Liver (tissue), 9 donors: ENCODE data around the gene EIPR1. TPM values are rescaled to one million over a fixed set of nuclear protein-coding genes. Genes with fewer than 3 reads are reported as not detected.

Experiments used
- DNase-seq: peaks from one replicate; pipeline ENCODE4 v3.0.0-alpha.2; 2017; ENCODE audit warnings: low spot score
- H3K27ac ChIP-seq, 2 donors: one replicate each; pipeline ENCODE4 v1.7.0; 2013; ENCODE audit warnings: inconsistent platforms in 2 of 2, low read length in 2 of 2, control low read depth in 1 of 2, low read depth in 1 of 2, mild to moderate bottlenecking in 1 of 2
- H3K27me3 ChIP-seq, 4 donors: one replicate each; pipeline versions ENCODE4 v1.6.1 to v1.7.0; 2013; ENCODE audit warnings: low read length in 3 of 4, inconsistent platforms in 1 of 4, mild to moderate bottlenecking in 1 of 4, moderate library complexity in 1 of 4; ENCODE audit not compliant: control insufficient read depth in 4 of 4, insufficient read depth in 4 of 4
- H3K36me3 ChIP-seq, 4 donors: one replicate each; pipeline versions ENCODE4 v1.6.1 to v1.7.0; 2013; ENCODE audit warnings: low read length in 3 of 4, mild to moderate bottlenecking in 3 of 4, low read depth in 1 of 4, moderate library complexity in 1 of 4; ENCODE audit not compliant: control insufficient read depth in 4 of 4, insufficient read depth in 3 of 4
- H3K4me1 ChIP-seq, 4 donors: one replicate each; pipeline versions ENCODE4 v1.6.1 to v1.7.0; 2013; ENCODE audit warnings: low read length in 3 of 4, mild to moderate bottlenecking in 3 of 4, moderate library complexity in 1 of 4; ENCODE audit not compliant: control insufficient read depth in 4 of 4, insufficient read depth in 4 of 4
- H3K4me3 ChIP-seq, 3 donors: one replicate each; pipeline versions ENCODE4 v1.6.1 to v1.7.0; 2013; ENCODE audit warnings: low read length in 3 of 3, control low read depth in 1 of 3, low read depth in 1 of 3, mild to moderate bottlenecking in 1 of 3
- H3K9ac ChIP-seq, 2 donors: one replicate each; pipeline ENCODE4 v1.7.0; 2013; ENCODE audit warnings: low read length in 2 of 2, mild to moderate bottlenecking in 2 of 2, moderate library complexity in 2 of 2, control low read depth in 1 of 2, low read depth in 1 of 2
- H3K9me3 ChIP-seq, 4 donors: one replicate each; pipeline versions ENCODE4 v1.6.1 to v1.7.0; 2013; ENCODE audit warnings: low read length in 3 of 4; ENCODE audit not compliant: control insufficient read depth in 4 of 4
- EGR1 ChIP-seq, 2 donors: IDR thresholded peaks; 2 replicates each; pipeline ENCODE4 v1.6.1; 2016 to 2018; ENCODE audit warnings: antibody characterized with exemption in 2 of 2, low read depth in 2 of 2
- FOXA1 ChIP-seq: IDR thresholded peaks from 2 replicates; pipeline ENCODE4 v1.6.1; 2016; ENCODE audit warnings: antibody characterized with exemption
- FOXA2 ChIP-seq: IDR thresholded peaks from 2 replicates; pipeline ENCODE4 v1.6.1; 2016; ENCODE audit warnings: antibody characterized with exemption
- GABPA ChIP-seq, 2 donors: IDR thresholded peaks in 1 of 2; conservative IDR thresholded peaks in 1 of 2; 2 replicates each; pipeline ENCODE4 v1.6.1; 2016; ENCODE audit warnings: antibody characterized with exemption in 2 of 2, mild to moderate bottlenecking in 1 of 2, moderate library complexity in 1 of 2
- HNF4A ChIP-seq, 2 donors: conservative IDR thresholded peaks; 2 replicates each; pipeline ENCODE4 v1.6.1; 2016; ENCODE audit warnings: antibody characterized with exemption in 2 of 2, mild to moderate bottlenecking in 2 of 2
- HNF4G ChIP-seq: IDR thresholded peaks from 2 replicates; pipeline ENCODE4 v1.6.1; 2016; ENCODE audit warnings: antibody characterized with exemption
- JUND ChIP-seq, 2 donors: IDR thresholded peaks; 2 replicates each; pipeline ENCODE4 v1.6.1; 2016; ENCODE audit warnings: antibody characterized with exemption in 2 of 2
- MAX ChIP-seq: IDR thresholded peaks from 2 replicates; pipeline ENCODE4 v1.6.1; 2016; ENCODE audit warnings: antibody characterized with exemption
- RAD21 ChIP-seq, 2 donors: IDR thresholded peaks; 2 replicates each; pipeline ENCODE4 v1.6.1; 2016; ENCODE audit warnings: antibody characterized with exemption in 2 of 2, mild to moderate bottlenecking in 2 of 2
- RXRA ChIP-seq, 2 donors: IDR thresholded peaks; 2 replicates each; pipeline ENCODE4 v1.6.1; 2017 to 2018; ENCODE audit warnings: antibody characterized with exemption in 2 of 2, mild to moderate bottlenecking in 1 of 2
- SP1 ChIP-seq: IDR thresholded peaks from 2 replicates; pipeline ENCODE4 v1.6.1; 2018; ENCODE audit warnings: antibody characterized with exemption, mild to moderate bottlenecking
- TAF1 ChIP-seq: conservative IDR thresholded peaks from 2 replicates; pipeline ENCODE4 v1.6.1; 2016; ENCODE audit warnings: antibody characterized with exemption, mild to moderate bottlenecking
- YY1 ChIP-seq: IDR thresholded peaks from 2 replicates; pipeline ENCODE4 v1.6.1; 2016; ENCODE audit warnings: antibody characterized with exemption, mild to moderate bottlenecking
- ZBTB33 ChIP-seq: IDR thresholded peaks from 2 replicates; pipeline ENCODE4 v1.6.1; 2016; ENCODE audit warnings: antibody characterized with exemption
- WGBS: extraction: QIAGEN DNeasy Blood & Tissue Kit; methylation state at CpG from one replicate; pipeline ENCODE4 v1.1.7; 2013; 5-methylcytosine and 5-hydroxymethylcytosine counted together
- polyA plus RNA-seq, 2 donors: library from polyadenylated mRNA; stranded (reverse) in 1 of 2; unstranded in 1 of 2; fragments of 200-250 nt in 1 of 2; fragments of >200 nt in 1 of 2; fragmentation: Nextera tagmentation in 1 of 2; extraction: Ambion mirVana in 1 of 2; gene quantifications; one replicate each; pipeline versions ENCODE4 v1.2.1 to v1.2.3, GENCODE V29; 2013 to 2015
- total RNA-seq, 2 donors: library from RNA; depleted of rRNA; stranded (reverse); fragments of >200 nt; gene quantifications; one replicate each; pipeline ENCODE4 v1.2.3, GENCODE V29; 2014
- TF ChIP-seq, protein P1 (sequence below): fragments of 150-350 bp; IDR thresholded peaks from 2 replicates; pipeline ENCODE4 v1.5.1; 2017; ENCODE audit warnings: improper control_type of control experiment, low read depth, low read length; ENCODE audit not compliant: missing input control
- TF ChIP-seq, protein P2 (sequence below): IDR thresholded peaks from 2 replicates; pipeline ENCODE4 v1.6.1; 2016; ENCODE audit warnings: antibody characterized with exemption
- TF ChIP-seq, protein P3 (sequence below): IDR thresholded peaks from 2 replicates; pipeline ENCODE4 v1.6.1; 2016; ENCODE audit warnings: antibody characterized with exemption, mild to moderate bottlenecking
- donor health status: healthy.
- donor health status: healthy.
- donor health status: healthy.
- donor health status: healthy.
- donor health status: healthy.

Gene EIPR1
- total and polyA plus RNA-seq, 4 donors, result 7.6 to 12.1 (median 11.4) TPM

DNA sequence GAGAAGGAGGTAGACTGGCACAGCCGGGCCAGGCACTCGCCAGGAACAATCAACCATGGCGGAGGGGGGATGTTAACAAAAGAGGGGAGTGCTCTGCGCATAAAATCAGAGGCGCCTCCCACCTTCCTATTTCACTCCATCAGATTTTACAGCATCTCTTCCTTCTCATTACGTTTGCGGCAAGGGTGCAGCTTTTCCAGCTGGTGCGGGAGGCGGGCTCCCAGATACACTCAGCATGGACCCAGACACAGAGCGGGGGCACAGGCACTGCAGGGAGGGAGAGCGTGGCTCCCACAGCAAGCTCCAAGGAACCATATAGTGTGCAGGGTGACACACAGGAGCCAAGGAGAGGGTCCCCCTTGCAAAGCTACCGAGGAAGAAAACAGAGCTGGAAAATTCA is 176.3 kb downstream of the EIPR1 start:
- Histone ChIP-seq H3K9ac (no peak overlapping the region), H3K36me3 (peaks cover 0 to 5% (median 3%) of the 10 kb centered on the region in 4 donors), H3K4me1 (no peaks in the 10 kb centered on the region), H3K27ac (no peak overlapping the region), H3K4me3 (no peak overlapping the region), H3K27me3 (no peaks in the 10 kb centered on the region), H3K9me3 (no peaks in the 10 kb centered on the region)
- 97% methylated on average over 12 of the region's 12 CpGs for WGBS
- no peak for DNase-seq
- TF ChIP-seq RXRA (IDR thresholded peaks at IDR 0.05) (no peak), HNF4G (no peak), FOXA2 (no peak), EGR1 (IDR thresholded peaks at IDR 0.05; ENCODE audit: low read depth in 2 of 2) (no peak), FOXA1 (no peak), GABPA (IDR thresholded peaks at IDR 0.05 in 1 of 2, conservative IDR thresholded peaks at IDR 0.05 in 1 of 2) (no peak), RAD21 (IDR thresholded peaks at IDR 0.05) (no peak), TAF1 (no peak), HNF4A (conservative IDR thresholded peaks at IDR 0.05) (no peak), ZBTB33 (no peak), SP1 (no peak)
- TF ChIP-seq, protein P1, sequence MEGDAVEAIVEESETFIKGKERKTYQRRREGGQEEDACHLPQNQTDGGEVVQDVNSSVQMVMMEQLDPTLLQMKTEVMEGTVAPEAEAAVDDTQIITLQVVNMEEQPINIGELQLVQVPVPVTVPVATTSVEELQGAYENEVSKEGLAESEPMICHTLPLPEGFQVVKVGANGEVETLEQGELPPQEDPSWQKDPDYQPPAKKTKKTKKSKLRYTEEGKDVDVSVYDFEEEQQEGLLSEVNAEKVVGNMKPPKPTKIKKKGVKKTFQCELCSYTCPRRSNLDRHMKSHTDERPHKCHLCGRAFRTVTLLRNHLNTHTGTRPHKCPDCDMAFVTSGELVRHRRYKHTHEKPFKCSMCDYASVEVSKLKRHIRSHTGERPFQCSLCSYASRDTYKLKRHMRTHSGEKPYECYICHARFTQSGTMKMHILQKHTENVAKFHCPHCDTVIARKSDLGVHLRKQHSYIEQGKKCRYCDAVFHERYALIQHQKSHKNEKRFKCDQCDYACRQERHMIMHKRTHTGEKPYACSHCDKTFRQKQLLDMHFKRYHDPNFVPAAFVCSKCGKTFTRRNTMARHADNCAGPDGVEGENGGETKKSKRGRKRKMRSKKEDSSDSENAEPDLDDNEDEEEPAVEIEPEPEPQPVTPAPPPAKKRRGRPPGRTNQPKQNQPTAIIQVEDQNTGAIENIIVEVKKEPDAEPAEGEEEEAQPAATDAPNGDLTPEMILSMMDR, result no peak
- TF ChIP-seq, protein P2, sequence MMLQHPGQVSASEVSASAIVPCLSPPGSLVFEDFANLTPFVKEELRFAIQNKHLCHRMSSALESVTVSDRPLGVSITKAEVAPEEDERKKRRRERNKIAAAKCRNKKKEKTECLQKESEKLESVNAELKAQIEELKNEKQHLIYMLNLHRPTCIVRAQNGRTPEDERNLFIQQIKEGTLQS, result no peak
- TF ChIP-seq, protein P3, sequence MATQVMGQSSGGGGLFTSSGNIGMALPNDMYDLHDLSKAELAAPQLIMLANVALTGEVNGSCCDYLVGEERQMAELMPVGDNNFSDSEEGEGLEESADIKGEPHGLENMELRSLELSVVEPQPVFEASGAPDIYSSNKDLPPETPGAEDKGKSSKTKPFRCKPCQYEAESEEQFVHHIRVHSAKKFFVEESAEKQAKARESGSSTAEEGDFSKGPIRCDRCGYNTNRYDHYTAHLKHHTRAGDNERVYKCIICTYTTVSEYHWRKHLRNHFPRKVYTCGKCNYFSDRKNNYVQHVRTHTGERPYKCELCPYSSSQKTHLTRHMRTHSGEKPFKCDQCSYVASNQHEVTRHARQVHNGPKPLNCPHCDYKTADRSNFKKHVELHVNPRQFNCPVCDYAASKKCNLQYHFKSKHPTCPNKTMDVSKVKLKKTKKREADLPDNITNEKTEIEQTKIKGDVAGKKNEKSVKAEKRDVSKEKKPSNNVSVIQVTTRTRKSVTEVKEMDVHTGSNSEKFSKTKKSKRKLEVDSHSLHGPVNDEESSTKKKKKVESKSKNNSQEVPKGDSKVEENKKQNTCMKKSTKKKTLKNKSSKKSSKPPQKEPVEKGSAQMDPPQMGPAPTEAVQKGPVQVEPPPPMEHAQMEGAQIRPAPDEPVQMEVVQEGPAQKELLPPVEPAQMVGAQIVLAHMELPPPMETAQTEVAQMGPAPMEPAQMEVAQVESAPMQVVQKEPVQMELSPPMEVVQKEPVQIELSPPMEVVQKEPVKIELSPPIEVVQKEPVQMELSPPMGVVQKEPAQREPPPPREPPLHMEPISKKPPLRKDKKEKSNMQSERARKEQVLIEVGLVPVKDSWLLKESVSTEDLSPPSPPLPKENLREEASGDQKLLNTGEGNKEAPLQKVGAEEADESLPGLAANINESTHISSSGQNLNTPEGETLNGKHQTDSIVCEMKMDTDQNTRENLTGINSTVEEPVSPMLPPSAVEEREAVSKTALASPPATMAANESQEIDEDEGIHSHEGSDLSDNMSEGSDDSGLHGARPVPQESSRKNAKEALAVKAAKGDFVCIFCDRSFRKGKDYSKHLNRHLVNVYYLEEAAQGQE, result no peak

GRCh38 chr2:3200420-3200939 is 177.1 kb downstream of the EIPR1 start:
- Histone ChIP-seq H3K4me3 (no peak overlapping the region), H3K27me3 (no peaks in the 10 kb centered on the region), H3K9ac (no peak overlapping the region), H3K4me1 (no peaks in the 10 kb centered on the region), H3K27ac (no peak overlapping the region), H3K9me3 (no peaks in the 10 kb centered on the region), H3K36me3 (peaks cover 0 to 11% (median 6%) of the 10 kb centered on the region in 4 donors)
- 82% methylated on average over 14 of the region's 14 CpGs for WGBS
- no peak for DNase-seq
- TF ChIP-seq HNF4A (conservative IDR thresholded peaks at IDR 0.05) (no peak), FOXA2 (no peak), JUND (IDR thresholded peaks at IDR 0.05) (no peak), RXRA (IDR thresholded peaks at IDR 0.05) (no peak), YY1 (no peak), FOXA1 (no peak), RAD21 (IDR thresholded peaks at IDR 0.05) (no peak), SP1 (no peak), GABPA (IDR thresholded peaks at IDR 0.05 in 1 of 2, conservative IDR thresholded peaks at IDR 0.05 in 1 of 2) (no peak), HNF4G (no peak), EGR1 (IDR thresholded peaks at IDR 0.05; ENCODE audit: low read depth in 2 of 2) (no peak), MAX (no peak)
- TF ChIP-seq, protein P3, result no peak
- TF ChIP-seq, protein P2, result no peak
